Measurements from ENCODE around the gene FRS2.
"Not testable (repeated sequence)": the region's sequence is repeated elsewhere in the genome, so short reads cannot be mapped to it uniquely, and the experiment has no call there.

The FRS2 gene

GRCh38 chr12:69575346-69575745 is 105.2 kb downstream of the FRS2 start:
- no peak for DNase-seq (ENCODE audit: extremely low read depth in 1 of 2, low read depth in 1 of 2)

DNA sequence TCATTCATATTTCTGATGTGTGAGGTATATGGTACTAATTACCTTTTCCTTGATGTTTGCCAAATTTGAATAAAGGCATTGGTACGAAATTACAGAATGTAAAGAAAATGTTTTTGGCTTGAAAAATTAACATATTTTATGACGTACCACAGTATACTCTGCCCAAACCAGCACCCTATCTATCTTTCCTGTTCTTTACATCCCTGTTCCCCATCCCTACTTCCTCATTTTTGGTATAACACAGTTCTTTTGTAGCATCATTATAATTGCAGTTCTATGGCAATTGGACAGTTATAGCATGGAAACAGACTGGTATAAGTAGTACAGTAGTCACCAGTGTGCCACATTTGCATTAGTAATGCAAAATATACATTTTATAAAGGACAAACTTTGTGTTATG is 108.1 kb downstream of the FRS2 start:
- DNase-seq (ENCODE audit: extremely low read depth in 1 of 2, low read depth in 1 of 2): no peak

GRCh38 chr12:69579029-69579428 is 108.8 kb downstream of the FRS2 start:
- DNase-seq (ENCODE audit: extremely low read depth in 1 of 2, low read depth in 1 of 2): no peak

DNA sequence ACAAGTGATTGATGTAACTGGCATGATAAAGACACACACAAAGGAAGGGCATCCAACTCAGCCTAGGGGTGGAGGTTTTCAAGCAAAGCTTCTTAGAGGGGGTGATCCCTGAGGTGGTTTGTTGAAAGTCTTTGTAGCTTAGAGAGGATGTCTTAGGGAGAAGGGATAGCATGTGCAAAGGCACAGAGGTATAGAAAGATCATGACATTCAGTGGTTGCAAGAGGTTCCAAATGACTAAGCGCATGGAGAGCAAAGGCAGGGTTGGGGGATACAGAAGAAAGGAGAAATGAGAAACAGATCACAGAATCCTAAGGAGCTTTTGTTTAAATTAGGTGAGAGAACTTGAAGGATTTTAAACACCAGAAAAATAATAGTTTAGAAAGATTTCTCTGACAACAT is 109.9 kb downstream of the FRS2 start:
- DNase-seq (ENCODE audit: extremely low read depth in 1 of 2, low read depth in 1 of 2): no peak

DNA sequence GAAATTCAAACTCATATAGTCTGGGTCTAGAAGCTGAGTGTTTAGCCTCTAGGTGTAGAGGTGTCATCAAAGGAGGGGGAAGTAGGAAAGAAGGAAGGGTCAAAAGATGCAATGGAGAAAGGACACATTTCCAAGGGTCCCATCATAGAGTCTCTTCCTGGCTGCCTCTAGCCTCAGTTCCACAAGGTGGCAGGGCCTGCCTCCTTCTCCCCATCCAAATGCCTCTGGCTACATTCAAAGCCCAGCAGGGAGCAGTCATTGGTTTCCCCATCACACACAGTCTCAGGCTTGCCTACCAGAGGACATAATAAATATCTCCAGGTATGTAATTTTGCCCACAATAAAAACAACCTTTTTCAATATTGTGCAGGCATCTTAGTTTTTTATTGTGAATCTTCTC is 113.0 kb downstream of the FRS2 start:
- DNase-seq (ENCODE audit: extremely low read depth in 1 of 2, low read depth in 1 of 2): no peak

DNA sequence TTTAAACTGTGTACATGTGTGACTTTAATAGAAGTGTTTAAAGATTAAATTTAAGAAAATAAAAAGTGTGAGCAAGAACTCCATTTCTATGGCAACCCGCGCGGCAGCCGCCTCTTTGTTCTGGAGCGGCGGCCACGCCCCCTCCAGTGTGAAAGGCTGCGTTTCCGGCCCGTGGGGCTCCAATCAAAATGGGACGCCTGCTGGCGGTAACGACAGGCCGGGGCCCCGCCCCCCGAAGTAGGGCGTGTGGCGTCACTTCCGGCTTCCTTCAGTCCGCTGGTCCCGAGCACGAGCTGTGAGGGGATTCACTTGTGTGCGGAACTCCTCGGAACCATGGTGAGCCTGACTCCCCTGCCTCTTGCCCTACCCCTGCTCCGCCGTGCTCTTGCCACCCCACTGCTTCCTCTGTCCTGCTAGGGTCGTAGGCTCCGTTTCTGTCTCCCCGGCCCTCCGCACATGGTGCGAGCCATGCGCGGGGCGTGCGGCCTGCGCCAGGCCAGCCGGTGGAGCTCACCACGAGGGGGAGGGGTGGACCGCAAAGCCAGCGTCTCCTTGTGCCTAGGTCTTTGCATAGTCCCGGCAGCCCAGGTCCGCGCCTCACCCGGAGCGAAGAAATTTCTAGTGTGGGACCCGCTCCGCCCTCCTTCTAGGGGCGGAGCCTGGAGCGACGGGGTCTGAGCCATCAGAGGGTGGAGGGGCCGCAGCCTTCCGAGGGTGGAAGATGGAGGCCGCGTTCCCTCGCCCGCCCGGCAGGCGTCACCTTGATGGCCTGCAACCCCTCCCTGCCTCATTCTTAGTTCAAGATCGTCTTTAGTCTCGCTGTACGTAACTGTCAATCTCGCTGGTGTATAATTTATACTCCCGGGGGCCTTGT is 115.2 kb downstream of the FRS2 start, which contains the start of gene CCT2:
Gene CCT2, plus strand, starts transcription at position 271 of the 874 bp plus-strand sequence. Its CDS starts 63 bp downstream, at position 334.
- DNase-seq (ENCODE audit: extremely low read depth in 1 of 2, low read depth in 1 of 2): peak; percentile 90 to 94

DNA sequence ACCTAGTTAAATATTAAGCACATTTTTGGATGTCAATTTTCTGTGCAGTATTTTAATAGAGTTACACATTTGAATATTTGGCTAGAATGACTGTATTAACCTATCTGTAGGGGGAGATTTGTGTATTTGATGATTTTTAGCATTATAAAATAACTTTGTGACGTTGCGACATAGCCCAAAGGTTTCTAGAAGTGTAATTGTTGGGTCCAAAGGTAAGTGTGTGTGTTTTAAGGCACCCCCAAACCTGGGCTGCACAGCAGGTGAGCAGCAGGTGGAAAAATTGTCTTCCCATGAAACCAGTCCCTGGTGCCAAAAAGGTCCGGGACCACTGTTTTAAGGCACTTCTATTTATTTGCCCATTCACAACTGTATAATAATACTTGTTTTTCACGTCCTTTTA is 118.3 kb downstream of the FRS2 start:
- DNase-seq (ENCODE audit: extremely low read depth in 1 of 2, low read depth in 1 of 2): no peak

DNA sequence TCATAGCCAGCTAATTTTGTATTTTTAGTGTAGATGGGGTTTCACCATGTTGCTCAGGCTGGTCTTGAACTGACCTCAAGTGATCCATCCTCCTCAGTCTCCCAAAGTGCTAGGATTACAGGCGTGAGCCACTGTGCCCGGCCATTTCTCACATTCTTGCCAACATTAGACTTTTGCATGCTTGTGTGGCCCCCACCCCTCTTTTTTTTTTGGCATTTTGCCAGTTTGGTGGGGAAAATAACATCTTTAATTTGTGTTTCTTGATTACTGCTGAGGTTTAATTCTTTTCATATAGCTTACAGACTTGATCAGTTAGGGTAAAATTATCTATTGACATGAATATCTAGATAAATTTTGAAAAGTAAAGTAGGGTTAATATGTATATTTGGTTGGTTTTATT is 118.9 kb downstream of the FRS2 start:
- DNase-seq (ENCODE audit: extremely low read depth in 1 of 2, low read depth in 1 of 2): no peak

DNA sequence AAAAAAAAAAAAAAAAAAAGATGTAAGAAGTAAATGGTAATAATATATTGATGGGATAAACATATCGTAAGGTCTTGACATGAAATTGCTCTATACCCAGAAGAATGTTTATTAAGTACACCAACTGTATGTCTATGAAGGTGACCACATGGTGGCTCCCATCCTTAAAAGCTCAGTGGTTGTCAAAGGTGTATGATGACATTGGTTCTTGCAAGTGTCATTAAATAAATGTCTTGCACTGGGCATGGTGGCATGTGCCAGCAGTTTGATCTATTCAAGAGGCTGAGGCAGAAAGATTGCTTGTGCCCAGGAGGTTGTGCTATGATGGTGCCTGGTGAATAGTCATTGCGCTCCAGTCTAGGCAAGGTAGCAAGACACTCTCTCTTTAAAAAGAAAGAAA is 125.5 kb downstream of the FRS2 start:
- DNase-seq (ENCODE audit: extremely low read depth in 1 of 2, low read depth in 1 of 2): no peak

DNA sequence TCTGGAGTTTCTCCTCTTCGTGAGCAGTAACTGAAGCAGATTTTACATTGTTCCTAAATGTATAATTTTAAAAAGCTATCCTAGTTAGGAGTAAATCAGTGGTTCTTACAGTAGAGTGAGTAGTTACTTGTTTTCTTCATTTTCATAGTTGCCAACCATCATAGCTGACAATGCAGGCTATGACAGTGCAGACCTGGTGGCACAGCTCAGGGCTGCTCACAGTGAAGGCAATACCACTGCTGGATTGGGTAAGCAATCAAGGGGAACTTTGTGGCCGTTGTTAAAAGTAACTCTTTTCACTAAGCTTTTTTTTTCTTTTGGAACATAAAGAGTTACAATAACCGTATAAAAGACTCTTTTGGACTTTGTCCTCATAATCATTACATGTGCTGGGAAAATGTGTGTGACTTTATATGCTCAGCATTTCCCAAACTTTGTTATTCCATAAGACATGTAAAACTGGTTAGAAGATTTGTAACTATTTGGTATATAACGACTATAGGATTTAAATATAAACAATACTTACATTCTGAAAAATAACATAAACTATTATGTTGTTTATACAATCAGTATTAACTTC is 128.1 kb downstream of the FRS2 start:
- no peak for DNase-seq (ENCODE audit: extremely low read depth in 1 of 2, low read depth in 1 of 2)

GRCh38 chr12:69600804-69601203 is 130.6 kb downstream of the FRS2 start:
- DNase-seq (ENCODE audit: extremely low read depth in 1 of 2, low read depth in 1 of 2): no peak

DNA sequence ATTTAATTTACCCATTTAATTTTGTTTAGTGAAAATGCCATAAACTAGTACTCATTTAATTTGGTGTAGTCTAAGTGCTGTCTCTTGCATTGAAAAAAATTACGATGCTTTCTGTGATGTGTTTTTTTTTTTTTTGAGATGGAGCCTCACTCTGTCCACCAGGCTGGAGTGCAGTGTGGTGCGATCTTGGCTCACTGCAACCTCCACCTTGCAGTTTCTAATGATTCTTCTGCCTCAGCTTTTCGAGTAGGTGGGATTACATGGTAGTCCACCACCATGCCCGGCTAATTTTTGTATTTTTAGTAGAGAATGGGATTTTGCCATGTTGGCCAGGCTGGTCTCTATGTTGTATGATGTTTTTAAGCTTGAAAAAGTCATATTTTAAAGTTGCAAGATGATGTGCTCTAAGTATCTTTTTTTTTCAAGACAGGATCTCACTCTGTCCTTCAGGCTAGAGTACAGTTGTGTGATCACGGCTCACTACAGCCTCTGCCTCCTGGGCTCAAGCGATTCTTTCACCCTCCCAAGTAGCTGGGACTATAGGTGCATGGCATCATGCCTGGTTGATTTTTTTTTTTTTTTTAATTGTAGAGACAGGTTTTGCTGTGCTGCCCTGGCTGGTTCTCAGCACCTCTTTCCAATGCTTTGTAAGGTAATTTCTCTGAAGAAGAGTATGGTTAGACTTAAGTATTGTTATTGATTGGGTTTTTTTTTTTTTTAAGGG is 131.9 kb downstream of the FRS2 start:
- DNase-seq (ENCODE audit: extremely low read depth in 1 of 2, low read depth in 1 of 2): no peak

DNA sequence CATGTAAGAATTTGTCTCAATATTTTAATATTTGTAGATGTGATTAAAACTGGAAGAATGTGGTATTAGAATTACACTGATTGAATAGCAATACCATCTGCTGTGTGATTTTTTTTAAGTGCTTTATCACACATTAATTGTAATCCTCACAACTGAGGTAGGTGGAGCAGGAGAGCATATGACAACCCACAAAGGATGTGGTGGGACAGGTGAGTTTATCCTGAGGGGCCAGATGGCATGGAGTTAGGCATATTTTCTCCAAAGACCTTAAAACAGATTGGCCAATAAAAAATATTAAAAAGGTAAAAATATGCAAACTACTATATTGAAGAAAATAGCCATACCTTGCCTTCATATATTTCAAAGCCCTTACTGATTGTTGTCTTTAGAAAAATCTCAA is 132.8 kb downstream of the FRS2 start:
- DNase-seq (ENCODE audit: extremely low read depth in 1 of 2, low read depth in 1 of 2): no peak

DNA sequence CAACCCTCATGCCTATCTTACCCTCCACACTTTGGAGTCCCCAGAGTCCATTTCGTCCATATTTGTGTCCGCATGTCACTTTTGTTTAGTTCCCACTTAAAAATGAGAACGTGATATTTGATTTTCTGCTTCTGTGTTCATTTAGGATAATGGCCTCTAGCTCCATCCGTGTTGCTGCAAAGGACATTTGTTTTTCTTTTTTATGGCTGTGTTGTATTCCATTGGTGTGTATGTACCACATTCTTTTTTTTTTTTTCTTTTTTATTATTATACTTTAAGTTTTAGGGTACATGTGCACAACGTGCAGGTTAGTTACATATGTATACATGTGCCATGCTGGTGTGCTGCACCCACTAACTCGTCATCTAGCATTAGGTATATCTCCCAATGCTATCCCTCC is 133.4 kb downstream of the FRS2 start:
- not testable (repeated sequence) for DNase-seq (ENCODE audit: extremely low read depth in 1 of 2, low read depth in 1 of 2)

- DNase-seq (ENCODE audit: extremely low read depth in 1 of 2, low read depth in 1 of 2): not testable (repeated sequence)
These were observed 134.1 kb downstream of the FRS2 start for GRCh38 chr12:69604275-69604674.

DNA sequence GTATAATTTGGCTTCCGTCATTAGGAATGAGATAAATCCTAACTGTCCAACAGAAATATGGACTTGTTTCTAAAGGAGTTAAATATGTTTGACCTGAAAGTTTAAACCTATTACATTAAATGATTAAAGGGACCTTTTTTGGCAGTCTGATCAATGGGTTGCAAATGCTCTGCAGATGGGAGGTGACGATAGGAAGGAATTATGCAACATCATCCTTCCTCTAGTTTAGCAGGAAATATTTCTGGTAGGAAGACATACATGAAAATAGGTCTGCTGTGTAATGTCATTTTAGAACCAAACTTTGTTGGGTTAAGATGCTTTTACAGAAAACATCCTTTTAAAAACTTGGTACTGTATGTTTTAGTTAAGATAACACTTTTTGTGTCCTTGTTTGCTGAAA is 137.9 kb downstream of the FRS2 start:
- DNase-seq (ENCODE audit: extremely low read depth in 1 of 2, low read depth in 1 of 2): no peak

GRCh38 chr12:69610126-69610525 is 139.9 kb downstream of the FRS2 start:
- no peak for DNase-seq (ENCODE audit: extremely low read depth in 1 of 2, low read depth in 1 of 2)

DNA sequence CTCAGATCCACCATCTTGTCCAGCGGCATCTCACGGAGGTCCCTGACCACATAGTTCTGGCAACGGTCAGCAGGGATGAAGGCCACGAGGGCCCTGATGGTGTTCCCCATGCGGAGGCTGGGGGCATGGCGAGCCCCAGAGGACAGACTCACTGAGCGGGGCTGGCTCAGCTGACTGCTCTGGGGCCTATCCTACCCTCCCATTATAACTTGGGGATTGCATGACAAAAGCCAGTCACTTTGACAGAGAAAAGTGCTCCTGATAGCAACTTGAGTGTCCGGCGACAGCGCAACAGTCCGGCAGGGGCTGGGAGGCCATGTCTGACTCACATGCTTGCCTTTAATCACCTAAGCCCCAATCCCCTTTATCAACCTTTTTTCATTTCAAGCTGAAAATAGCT is 140.5 kb downstream of the FRS2 start, which contains the start of gene LRRC10:
Gene LRRC10, minus strand, starts transcription at position 179 of the 400 bp plus-strand sequence. Its CDS starts 69 bp downstream, at position 110.
- DNase-seq (ENCODE audit: extremely low read depth in 1 of 2, low read depth in 1 of 2): no peak

GRCh38 chr12:69613351-69613750 is 143.2 kb downstream of the FRS2 start:
- DNase-seq (ENCODE audit: extremely low read depth in 1 of 2, low read depth in 1 of 2): no peak

- no peak for DNase-seq (ENCODE audit: extremely low read depth in 1 of 2, low read depth in 1 of 2)
These were observed 145.8 kb downstream of the FRS2 start for GRCh38 chr12:69616025-69616424.

DNA sequence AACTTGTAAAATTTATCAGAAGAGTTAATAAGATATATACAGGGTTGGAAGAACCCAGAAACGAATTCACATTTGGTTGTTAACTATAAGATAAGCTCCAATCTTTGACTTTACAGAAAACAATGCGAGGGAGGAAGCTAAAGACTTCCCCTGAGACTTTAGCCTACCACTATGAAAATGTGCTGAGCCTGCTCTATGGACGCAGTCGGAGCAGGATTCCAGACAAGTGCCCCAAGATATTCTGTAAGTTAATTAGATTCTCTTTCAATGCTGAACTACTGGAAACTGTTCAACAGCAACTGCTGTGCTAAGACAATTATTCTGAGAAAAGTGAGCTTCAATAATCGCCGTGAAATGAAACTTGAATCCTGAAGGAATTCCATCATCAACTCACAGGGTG is 148.9 kb downstream of the FRS2 start:
- no peak for DNase-seq (ENCODE audit: extremely low read depth in 1 of 2, low read depth in 1 of 2)

GRCh38 chr12:69620077-69620476 is 149.9 kb downstream of the FRS2 start:
- no peak for DNase-seq (ENCODE audit: extremely low read depth in 1 of 2, low read depth in 1 of 2)
